ENCODE measurements around the gene H6PD.

GRCh38 chr1:9302745-9303524, 68.4 kb downstream of the H6PD start:
- TF ChIP-seq GATA2 (IDR thresholded peaks at IDR 0.05; ENCODE audit: low read depth, low read length): no peak
- TF ChIP-seq GATA3 (IDR thresholded peaks at IDR 0.05; ENCODE audit: low read depth, low read length): no peak
